Measurements from ENCODE around the gene EXD3. TPM values are rescaled to one million over a fixed set of nuclear protein-coding genes. Genes with fewer than 3 reads are reported as not detected.

EXD3 gene
- polyA plus RNA-seq, 2 of the 4 experiments (the other 2 are of a cell fraction) = 3.4 to 4.5 TPM

GRCh38 chr9:137359850-137360249, 63.1 kb downstream of the EXD3 start:
- Histone ChIP-seq H3K4me1 (no peaks in the 10 kb centered on the region), H3K27ac (no peak overlapping the region), H3K4me3 (no peak overlapping the region), H3K4me2 (no peak overlapping the region), H3K9me3 (peaks cover 47% of the 10 kb centered on the region)
- 7% methylated on average over 5 of the region's 5 CpGs for WGBS (ENCODE audit: missing lambda C conversion rate)
- DNase-seq (ENCODE audit: low read depth in 1 of 2, low spot score in 1 of 2) = no peak
- TF ChIP-seq ZFP36 (IDR thresholded peaks at IDR 0.05; ENCODE audit: borderline replicate concordance, partially characterized antibody) (peak; percentile 87), RFX5 (IDR thresholded peaks at IDR 0.05) (no peak)
- ChIA-PET CTCF (interaction anchor here (1.4 kb wide), 1 partner anchor 8 kb away, joined by 3 read pairs; no protein-coding TSS in a partner anchor), POLR2A (no interaction called here)
- FAIRE-seq = no peak
- ATAC-seq = no peak

- H3K9me3 ChIP-seq = peaks cover 45% of the 10 kb centered on the region
- no peak overlapping the region for H3K4me3 ChIP-seq
- ATAC-seq (no peak), DNase-seq (ENCODE audit: low read depth in 1 of 2, low spot score in 1 of 2) (no peak), FAIRE-seq (no peak)
- no peak overlapping the region for H3K4me2 ChIP-seq
- ChIA-PET CTCF (interaction anchor here (0.8 to 1.1 kb wide), 2 partner anchors 13 to 56 kb away, joined by 3 to 5 read pairs; partner anchors contain the start of gene NRARP), POLR2A (no interaction called here)
- TF ChIP-seq MAX (IDR thresholded peaks at IDR 0.05) (no peak), CBX2 (IDR thresholded peaks at IDR 0.05; ENCODE audit: borderline replicate concordance, low read depth) (no peak), FOXS1 (CRISPR knock-in tag; IDR thresholded peaks at IDR 0.05) (no peak), MAZ (IDR thresholded peaks at IDR 0.05; ENCODE audit: borderline replicate concordance, low read depth, low read length) (no peak)
- H3K4me1 ChIP-seq = no peaks in the 10 kb centered on the region
- H3K27ac ChIP-seq = no peak overlapping the region
- WGBS (ENCODE audit: missing lambda C conversion rate) = 68% methylated on average over 10 of the region's 10 CpGs
Measured at GRCh38 chr9:137358126-137358525, 64.8 kb downstream of the EXD3 start.

- ATAC-seq = no peak
- DNase-seq (ENCODE audit: low read depth in 1 of 2, low spot score in 1 of 2) = peak in 1 of 2 experiments; percentile 29
- CTCF ChIA-PET = interaction anchor here (1.1 to 1.2 kb wide), 2 partner anchors 8 to 55 kb away, joined by 3 to 4 read pairs; partner anchors contain the start of gene NRARP
- no peak overlapping the region for H3K4me2 ChIP-seq
- H3K4me3 ChIP-seq = no peak overlapping the region
- no peaks in the 10 kb centered on the region for H3K4me1 ChIP-seq
- H3K27ac ChIP-seq = no peak overlapping the region
- H3K9me3 ChIP-seq = peaks cover 45% of the 10 kb centered on the region
- FAIRE-seq = no peak
- TF ChIP-seq RAD21 (conservative IDR thresholded peaks at IDR 0.05 in 1 of 2, IDR thresholded peaks at IDR 0.05 in 1 of 2) (no peak), EHMT2 (IDR thresholded peaks at IDR 0.05; ENCODE audit: low read depth) (no peak), ELK1 (IDR thresholded peaks at IDR 0.05; ENCODE audit: low read depth, low read length) (no peak), HOXB5 (CRISPR knock-in tag; IDR thresholded peaks at IDR 0.05) (no peak), ZFP36 (IDR thresholded peaks at IDR 0.05; ENCODE audit: borderline replicate concordance, partially characterized antibody) (no peak), NFE2L2 (conservative IDR thresholded peaks at IDR 0.05; ENCODE audit: low read length) (no peak), CTCF (IDR thresholded peaks at IDR 0.05) (no peak), EP300 (IDR thresholded peaks at IDR 0.05) (no peak)
- POLR2A ChIA-PET = no interaction called here
- WGBS (ENCODE audit: missing lambda C conversion rate) = 44% methylated on average over 4 of the region's 4 CpGs
Measured at GRCh38 chr9:137357166-137357565, 65.8 kb downstream of the EXD3 start.

- DNase-seq (ENCODE audit: low read depth in 1 of 2, low spot score in 1 of 2) = no peak
- no peak overlapping the region for H3K4me2 ChIP-seq
- POLR2A ChIA-PET = no interaction called here
- H3K27ac ChIP-seq = no peak overlapping the region
- H3K4me1 ChIP-seq = no peaks in the 10 kb centered on the region
- no peak for FAIRE-seq
- peaks cover 45% of the 10 kb centered on the region for H3K9me3 ChIP-seq
- no peak for ATAC-seq
- TF ChIP-seq HEYL (CRISPR knock-in tag; IDR thresholded peaks at IDR 0.05) (no peak), ELK1 (IDR thresholded peaks at IDR 0.05; ENCODE audit: low read depth, low read length) (no peak)
- CTCF ChIA-PET = interaction anchor here (1.2 to 1.7 kb wide), 2 partner anchors 9 to 67 kb away, joined by 4 read pairs; partner anchors contain the start of genes EXD3 and NOXA1
- H3K4me3 ChIP-seq = no peak overlapping the region
- 48% methylated on average over 14 of the region's 18 CpGs for WGBS (ENCODE audit: missing lambda C conversion rate)
Measured at GRCh38 chr9:137355761-137356365, 67.1 kb downstream of the EXD3 start.
